ENCODE measurements around the gene C14orf180.

GRCh38 chr14:104596927-104597351 is 17.4 kb downstream of the C14orf180 start:
- TF ChIP-seq CTCF (IDR thresholded peaks at IDR 0.05; ENCODE audit: low read length) (no peak), EZH2 (optimal IDR thresholded peaks at IDR 0.05; ENCODE audit: low read depth, low read length) (no peak)

Measured in MM.1S (cell line).